ENCODE results near the gene RAB11FIP4. TPM values are rescaled to one million over a fixed set of nuclear protein-coding genes. Genes with fewer than 3 reads are reported as not detected.
A peak's percentile ranks its signal among the peaks of the same experiment; 100 is the strongest.

The RAB11FIP4 gene
- total RNA-seq, 4 donors from 2014 or later, result 0.47 to 14.1 (median 1.9) TPM

GRCh38 chr17:31554930-31555329 lies 163.5 kb downstream of the RAB11FIP4 start:
- no peak overlapping the region for H3K27ac ChIP-seq
- no peak for TF ChIP-seq EP300 (IDR thresholded peaks at IDR 0.05)
- TF ChIP-seq POLR2AphosphoS5 (IDR thresholded peaks at IDR 0.05), result no peak
- no peak for TF ChIP-seq CTCF (IDR thresholded peaks at IDR 0.05)
- TF ChIP-seq POLR2A (IDR thresholded peaks at IDR 0.05), result no peak
- peaks cover 0 to 22% (median 0%) of the 10 kb centered on the region in 3 donors for H3K4me1 ChIP-seq
- ATAC-seq, result no peak
- H3K9me3 ChIP-seq, result no peaks in the 10 kb centered on the region
- no peaks in the 10 kb centered on the region for H3K36me3 ChIP-seq
- no CpG with 5 or more reads among the region's 1 CpG for WGBS, 2 donors (ENCODE audit: low coverage in 1 of 2)
- H3K4me3 ChIP-seq, result no peak overlapping the region
- H3K27me3 ChIP-seq, result no peaks in the 10 kb centered on the region

- no peak for ATAC-seq
- no peak overlapping the region for H3K27ac ChIP-seq
- TF ChIP-seq POLR2A (IDR thresholded peaks at IDR 0.05) (no peak), POLR2AphosphoS5 (IDR thresholded peaks at IDR 0.05) (no peak)
Observed at GRCh38 chr17:31556969-31557645, 165.6 kb downstream of the RAB11FIP4 start.

GRCh38 chr17:31558748-31559583 lies 167.5 kb downstream of the RAB11FIP4 start:
- Histone ChIP-seq H3K9me3 (no peaks in the 10 kb centered on the region), H3K4me3 (peak overlapping the region; percentile 60 to 88), H3K27ac (peak overlapping the region; percentile 64 to 96 (median 94)), H3K4me1 (peaks cover 0 to 56% (median 10%) of the 10 kb centered on the region in 3 donors), H3K36me3 (no peaks in the 10 kb centered on the region), H3K27me3 (no peaks in the 10 kb centered on the region)
- WGBS, 2 donors (ENCODE audit: low coverage in 1 of 2), result 0% methylated on average over 4 of the region's 111 CpGs; no CpG with 5 or more reads in 1 of the 2 donors
- ATAC-seq, result peak; percentile 94
- TF ChIP-seq POLR2A (IDR thresholded peaks at IDR 0.05), result peak; percentile 42 to 57
- peak; percentile 54 for TF ChIP-seq POLR2AphosphoS5 (IDR thresholded peaks at IDR 0.05)
- no peak for TF ChIP-seq EP300 (IDR thresholded peaks at IDR 0.05)
- TF ChIP-seq CTCF (IDR thresholded peaks at IDR 0.05), result peak in 3 of 4 experiments; percentile 95 to 98 (median 97)

More at GRCh38 chr17:31556969-31557645, 165.6 kb downstream of the RAB11FIP4 start:
- 66 to 100% methylated on average over 1 to 6 of the region's 13 CpGs for WGBS, 2 donors (ENCODE audit: low coverage in 1 of 2)
- no peaks in the 10 kb centered on the region for H3K27me3 ChIP-seq
- no peaks in the 10 kb centered on the region for H3K36me3 ChIP-seq
- peaks cover 0 to 38% (median 5%) of the 10 kb centered on the region in 3 donors for H3K4me1 ChIP-seq
- no peak overlapping the region for H3K4me3 ChIP-seq
- H3K9me3 ChIP-seq, result no peaks in the 10 kb centered on the region

- no peak for TF ChIP-seq POLR2A (IDR thresholded peaks at IDR 0.05)
- TF ChIP-seq POLR2AphosphoS5 (IDR thresholded peaks at IDR 0.05), result peak; percentile 32
- Histone ChIP-seq H3K36me3 (no peaks in the 10 kb centered on the region), H3K27me3 (no peaks in the 10 kb centered on the region), H3K27ac (peak overlapping the region; percentile 51 to 96 (median 94)), H3K4me3 (peak overlapping the region; percentile 60 to 88), H3K4me1 (peaks cover 0 to 65% (median 16%) of the 10 kb centered on the region in 3 donors), H3K9me3 (no peaks in the 10 kb centered on the region)
- peak; percentile 9 for ATAC-seq
- WGBS, 2 donors (ENCODE audit: low coverage in 1 of 2), result no CpG with 5 or more reads among the region's 91 CpGs
Observed at GRCh38 chr17:31559584-31560501, 168.4 kb downstream of the RAB11FIP4 start.

- Histone ChIP-seq H3K27me3 (no peaks in the 10 kb centered on the region), H3K4me3 (peak overlapping the region; percentile 60 to 88), H3K36me3 (no peaks in the 10 kb centered on the region), H3K9me3 (no peaks in the 10 kb centered on the region), H3K27ac (peak overlapping the region; percentile 51 to 96 (median 94)), H3K4me1 (peaks cover 0 to 73% (median 24%) of the 10 kb centered on the region in 3 donors)
- TF ChIP-seq POLR2AphosphoS5 (IDR thresholded peaks at IDR 0.05) (no peak), CTCF (IDR thresholded peaks at IDR 0.05) (no peak), POLR2A (IDR thresholded peaks at IDR 0.05) (no peak), EP300 (IDR thresholded peaks at IDR 0.05) (no peak)
- no peak for ATAC-seq
- WGBS, 2 donors (ENCODE audit: low coverage in 1 of 2), result 20 to 22% methylated on average over 7 of the region's 10 CpGs
Observed at GRCh38 chr17:31560616-31561235, 169.3 kb downstream of the RAB11FIP4 start.

All from gastroesophageal sphincter (tissue), 4 donors.